ENCODE data around the gene ATP6AP1. TPM values are rescaled to one million over a fixed set of nuclear protein-coding genes. Genes with fewer than 3 reads are reported as not detected.

ATP6AP1 gene
- total RNA-seq, 1 experiment from 2014 or later: 60.2 TPM

GRCh38 chrX:154430479-154430878 is 2.0 kb downstream of the ATP6AP1 start:
- no peak for DNase-seq (ENCODE audit: low spot score)

GRCh38 chrX:154430916-154431315 is 2.4 kb downstream of the ATP6AP1 start:
- DNase-seq (ENCODE audit: low spot score): no peak

DNA sequence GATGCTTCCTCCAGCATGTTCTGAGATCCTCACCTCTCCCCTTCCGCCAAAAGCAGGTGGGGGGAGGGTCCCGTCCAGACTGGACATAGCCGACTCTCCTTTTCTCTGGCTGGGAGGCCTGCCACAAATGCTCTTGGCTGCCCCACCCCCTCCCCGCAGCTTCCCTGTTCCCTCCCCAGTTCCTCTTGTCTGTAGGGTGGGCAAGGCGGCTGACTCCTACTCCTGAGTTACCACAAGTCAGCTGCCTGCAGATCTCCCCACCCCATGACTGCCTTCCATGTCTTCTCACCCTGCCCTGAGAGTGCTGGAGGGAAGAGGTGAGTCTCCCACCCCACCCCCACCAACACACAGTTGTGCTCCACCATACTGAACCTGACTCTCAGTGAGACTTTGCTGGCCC is 2.9 kb downstream of the ATP6AP1 start:
- DNase-seq (ENCODE audit: low spot score): no peak

DNA sequence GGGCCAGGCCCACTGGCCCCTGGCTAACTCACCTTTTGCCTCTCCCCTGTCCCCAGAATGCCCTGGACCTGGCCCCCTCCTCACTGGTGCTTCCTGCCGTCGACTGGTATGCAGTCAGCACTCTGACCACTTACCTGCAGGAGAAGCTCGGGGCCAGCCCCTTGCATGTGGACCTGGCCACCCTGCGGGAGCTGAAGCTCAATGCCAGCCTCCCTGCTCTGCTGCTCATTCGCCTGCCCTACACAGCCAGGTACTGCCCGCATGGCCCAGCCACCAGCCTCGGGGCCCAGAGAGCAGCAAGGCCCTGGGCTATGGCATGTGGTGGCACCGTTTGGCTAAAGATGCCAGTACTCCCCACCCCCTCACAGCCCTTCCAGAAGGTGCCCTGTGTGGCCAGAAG is 3.7 kb downstream of the ATP6AP1 start:
- DNase-seq (ENCODE audit: low spot score): no peak

- DNase-seq (ENCODE audit: low spot score): no peak
Observed at GRCh38 chrX:154433605-154434004, 5.1 kb downstream of the ATP6AP1 start.

DNA sequence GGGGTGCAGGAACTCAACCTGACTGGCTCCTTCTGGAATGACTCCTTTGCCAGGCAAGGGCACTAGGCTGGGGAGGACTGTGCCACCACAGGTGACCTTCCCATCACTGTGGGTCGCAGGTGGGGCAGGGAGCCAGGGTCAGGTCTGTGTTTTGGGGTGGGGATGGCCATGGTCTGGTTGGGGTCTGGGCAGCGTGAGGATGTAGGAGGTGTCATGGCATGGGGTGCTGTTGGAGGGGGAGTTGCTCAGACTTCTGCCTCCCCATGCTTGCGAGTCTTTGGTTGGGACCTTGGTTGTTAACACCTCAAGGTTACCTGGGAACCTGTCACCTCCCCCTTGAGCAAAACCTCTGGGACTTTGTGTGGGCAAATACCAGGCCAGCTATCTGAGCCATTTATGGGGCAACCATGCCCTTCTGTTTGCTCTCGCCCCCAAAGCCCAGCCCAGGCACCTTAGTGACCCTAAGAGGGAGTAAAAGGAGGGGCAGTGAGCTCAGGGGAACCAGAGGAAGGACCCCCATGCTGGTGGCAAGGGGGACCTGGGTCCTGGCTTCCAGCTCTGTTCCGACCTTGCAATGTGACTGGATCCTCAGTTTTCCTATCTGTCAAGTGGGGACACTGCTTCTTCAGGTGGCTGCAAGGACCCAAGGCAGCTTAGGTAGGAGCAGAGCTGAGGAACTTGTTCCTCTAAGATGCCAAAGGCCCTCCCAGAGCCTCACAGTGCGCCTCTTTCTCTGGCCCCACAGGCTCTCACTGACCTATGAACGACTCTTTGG is 6.1 kb downstream of the ATP6AP1 start:
- DNase-seq (ENCODE audit: low spot score): no peak

GRCh38 chrX:154435171-154435733 is 6.8 kb downstream of the ATP6AP1 start:
- no peak for DNase-seq (ENCODE audit: low spot score)

DNA sequence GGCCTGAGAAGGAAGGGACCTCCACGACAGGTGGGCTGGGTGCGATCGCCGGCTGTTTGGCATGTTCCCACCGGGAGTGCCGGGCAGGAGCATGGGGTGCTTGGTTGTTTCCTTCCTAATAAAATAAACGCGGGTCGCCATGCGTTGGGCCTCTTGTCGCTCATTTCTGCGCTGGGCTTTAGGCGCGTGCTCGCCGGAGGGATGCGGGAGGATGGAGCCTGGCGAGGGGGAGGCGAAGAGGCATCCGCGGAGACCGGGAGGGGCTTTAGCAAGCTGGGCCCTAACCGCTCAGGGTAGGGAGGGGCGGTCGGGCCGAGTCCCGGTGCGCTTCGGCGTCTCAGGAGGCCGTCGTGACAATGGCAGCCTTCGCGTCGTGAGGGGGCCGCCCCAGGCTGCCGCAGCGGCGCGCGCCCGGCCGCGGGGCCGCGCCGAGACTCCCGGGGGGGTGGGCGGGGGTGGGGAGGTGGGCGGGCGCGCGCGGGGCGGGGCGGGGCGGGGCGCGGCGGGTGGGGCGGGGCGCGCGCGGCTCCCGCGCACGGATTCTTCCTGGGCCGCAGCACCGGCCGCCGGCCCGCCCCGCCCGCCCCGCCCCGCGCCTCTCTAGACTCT is 8.0 kb downstream of the ATP6AP1 start:
- DNase-seq (ENCODE audit: low spot score): no peak

GRCh38 chrX:154436983-154437752 is 8.7 kb downstream of the ATP6AP1 start, which contains the start of gene GDI1:
Gene GDI1 (plus strand): TSS chrX:154437154. CDS start chrX:154437255, 101 bp downstream.
- no peak for DNase-seq (ENCODE audit: low spot score)

DNA sequence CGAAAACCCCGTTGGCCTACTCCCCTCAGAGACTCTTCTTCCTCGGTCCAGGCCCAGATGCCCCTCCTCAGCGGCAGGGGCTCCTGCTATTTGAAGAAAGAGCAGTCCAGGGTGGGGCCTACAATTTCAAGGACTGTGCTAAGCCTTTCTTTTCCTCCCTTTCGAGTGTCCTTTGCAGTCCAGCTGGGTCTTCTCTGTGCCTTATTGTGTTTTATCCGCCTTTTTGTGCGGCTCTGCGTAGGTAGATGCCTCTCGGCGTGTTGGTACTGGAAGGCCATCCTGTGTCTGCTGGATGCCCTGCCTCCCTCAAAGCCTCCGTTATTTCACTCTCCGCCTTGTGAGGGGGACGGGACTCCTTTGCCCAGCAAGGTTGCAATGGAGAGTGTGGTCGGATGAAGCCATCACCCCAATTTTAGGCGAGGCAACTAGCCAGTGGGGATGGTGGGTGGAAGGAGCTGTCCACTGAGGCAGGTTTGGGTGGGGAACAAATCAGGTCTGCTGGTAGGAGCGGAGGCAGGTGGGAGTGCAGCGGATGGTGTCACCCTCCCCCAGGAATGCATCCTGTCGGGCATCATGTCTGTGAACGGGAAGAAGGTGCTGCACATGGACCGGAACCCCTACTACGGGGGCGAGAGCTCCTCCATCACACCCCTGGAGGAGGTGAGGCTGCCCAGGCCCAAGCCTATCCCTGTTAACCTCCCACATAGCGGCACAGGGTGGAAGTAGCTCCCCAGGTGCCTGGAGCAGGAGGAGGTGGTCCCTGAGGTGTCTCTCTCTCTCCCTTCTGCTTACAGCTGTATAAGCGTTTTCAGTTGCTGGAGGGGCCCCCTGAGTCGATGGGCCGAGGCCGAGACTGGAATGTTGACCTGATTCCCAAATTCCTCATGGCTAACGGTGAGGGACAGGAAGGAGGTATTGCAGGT is 9.8 kb downstream of the ATP6AP1 start:
- no peak for DNase-seq (ENCODE audit: low spot score)

- no peak for DNase-seq (ENCODE audit: low spot score)
Observed at GRCh38 chrX:154439841-154440240, 11.4 kb downstream of the ATP6AP1 start.

- no peak for DNase-seq (ENCODE audit: low spot score)
Observed at GRCh38 chrX:154440623-154441357, 12.3 kb downstream of the ATP6AP1 start.

DNA sequence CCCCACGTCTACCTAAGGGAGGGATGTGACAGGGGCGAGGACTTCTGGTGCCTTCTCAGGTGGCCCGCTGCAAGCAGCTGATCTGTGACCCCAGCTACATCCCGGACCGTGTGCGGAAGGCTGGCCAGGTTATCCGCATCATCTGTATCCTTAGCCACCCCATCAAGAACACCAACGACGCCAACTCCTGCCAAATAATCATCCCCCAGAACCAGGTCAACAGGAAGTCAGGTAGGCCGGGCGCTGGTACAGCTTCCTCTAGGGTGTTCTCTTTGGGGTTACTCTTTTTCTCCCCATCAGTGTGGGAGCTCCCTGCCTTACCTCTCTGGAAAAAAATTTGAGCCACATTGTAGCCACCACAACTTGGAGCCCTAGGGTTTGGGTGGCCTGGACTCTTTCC is 13.1 kb downstream of the ATP6AP1 start:
- no peak for DNase-seq (ENCODE audit: low spot score)

DNA sequence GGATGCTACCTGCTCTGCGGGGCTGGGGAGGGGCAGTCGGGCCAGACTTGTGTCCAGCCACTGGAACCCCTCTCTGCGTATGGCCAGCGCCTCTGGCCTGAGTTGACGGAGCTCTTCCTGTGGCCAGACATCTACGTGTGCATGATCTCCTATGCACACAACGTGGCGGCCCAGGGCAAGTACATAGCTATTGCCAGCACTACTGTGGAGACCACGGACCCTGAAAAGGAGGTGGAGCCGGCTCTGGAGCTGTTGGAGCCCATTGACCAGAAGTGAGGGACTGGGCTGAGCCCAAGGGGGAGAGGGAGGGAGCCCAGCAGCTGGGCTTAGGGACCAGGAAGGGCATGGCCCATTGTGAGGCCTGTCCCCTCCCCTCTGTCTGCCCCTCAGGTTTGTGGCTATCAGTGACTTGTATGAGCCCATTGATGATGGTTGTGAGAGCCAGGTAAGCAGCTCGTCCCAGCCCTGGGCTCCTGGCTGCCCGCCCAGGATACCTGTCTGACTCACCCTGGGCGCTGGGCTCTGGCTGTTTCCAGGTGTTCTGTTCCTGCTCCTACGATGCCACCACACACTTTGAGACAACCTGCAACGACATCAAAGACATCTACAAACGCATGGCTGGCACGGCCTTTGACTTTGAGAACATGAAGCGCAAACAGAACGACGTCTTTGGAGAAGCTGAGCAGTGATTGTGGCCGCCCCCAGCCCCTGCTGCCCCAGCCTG is 13.7 kb downstream of the ATP6AP1 start:
- DNase-seq (ENCODE audit: low spot score): no peak

GRCh38 chrX:154443479-154443910 is 15.0 kb downstream of the ATP6AP1 start:
- no peak for DNase-seq (ENCODE audit: low spot score)

- DNase-seq (ENCODE audit: low spot score): peak; percentile 52
Observed at GRCh38 chrX:154443992-154444754, 15.7 kb downstream of the ATP6AP1 start, which contains the start of gene FAM50A. Gene FAM50A (plus strand): TSS chrX:154444141. CDS start chrX:154444236, 95 bp downstream.

DNA sequence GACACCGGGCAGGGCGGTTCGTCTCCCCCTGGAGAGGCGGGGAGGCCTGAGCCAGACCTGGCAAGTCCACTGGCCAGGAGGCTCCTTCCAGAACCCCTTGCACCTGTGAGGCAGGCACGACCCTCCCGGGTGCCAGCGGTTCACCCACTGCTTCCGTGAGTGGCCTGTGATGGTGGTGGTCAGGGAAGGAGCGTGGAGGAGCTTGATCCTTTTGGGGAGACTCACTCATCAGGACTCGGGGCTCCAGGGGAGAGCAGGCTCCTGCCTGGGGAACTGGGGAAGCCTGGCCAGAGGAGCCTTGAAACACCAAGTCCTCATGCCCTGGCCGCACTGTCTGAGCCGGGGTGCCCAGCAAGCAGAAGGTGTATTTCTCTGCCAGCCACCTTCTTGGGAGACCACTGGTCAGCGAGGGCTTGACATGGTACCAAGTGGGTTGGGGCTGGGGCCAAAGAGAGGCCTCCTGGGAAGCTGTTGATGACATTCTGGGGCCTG is 16.3 kb downstream of the ATP6AP1 start:
- no peak for DNase-seq (ENCODE audit: low spot score)

DNA sequence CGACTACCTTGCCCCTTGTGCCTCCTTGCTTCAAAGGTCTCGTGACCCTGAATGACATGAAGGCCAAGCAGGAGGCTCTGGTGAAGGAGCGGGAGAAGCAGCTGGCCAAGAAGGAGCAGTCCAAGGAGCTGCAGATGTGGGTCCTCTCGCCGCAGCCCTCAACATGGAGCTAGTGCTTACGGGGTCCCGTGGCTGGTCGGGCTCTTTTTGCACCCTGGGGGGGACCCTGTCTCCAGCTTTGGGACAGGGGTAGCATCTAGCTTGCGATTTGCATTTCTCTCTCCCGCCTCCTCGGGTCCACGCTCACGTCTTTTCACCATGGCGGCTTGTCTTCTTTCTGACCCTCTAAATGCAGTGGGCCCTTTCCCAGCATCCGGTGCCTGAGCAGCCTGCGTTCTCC is 17.3 kb downstream of the ATP6AP1 start:
- no peak for DNase-seq (ENCODE audit: low spot score)

DNA sequence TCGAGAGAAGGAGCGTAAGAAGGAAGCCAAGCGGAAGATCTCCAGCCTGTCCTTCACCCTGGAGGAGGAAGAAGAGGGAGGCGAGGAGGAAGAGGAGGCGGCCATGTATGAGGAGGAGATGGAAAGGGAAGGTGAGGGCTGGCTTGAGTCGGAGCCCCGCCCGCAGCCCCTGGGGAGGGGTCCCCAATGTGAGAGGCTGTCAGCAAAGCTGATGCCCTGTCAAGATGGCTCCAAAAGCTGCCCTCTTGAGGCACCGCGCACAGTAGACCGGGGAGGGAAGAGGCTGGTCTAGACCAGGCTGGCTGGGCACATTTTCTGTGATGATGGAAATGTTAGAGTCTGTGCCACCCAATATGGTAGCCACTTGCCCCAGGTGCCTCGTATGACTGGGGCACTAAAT is 18.0 kb downstream of the ATP6AP1 start:
- no peak for DNase-seq (ENCODE audit: low spot score)

Data from H4 (cell line).